HEK293T (cell line): ENCODE results near the gene ARFIP1.

ENCODE experiments used
- CTBP1 ChIP-seq: fragments of 450-650 bp; IDR thresholded peaks from 2 replicates; pipeline ENCODE4 v1.6.1; 2016; ENCODE audit warnings: borderline replicate concordance
- FOXM1 ChIP-seq: fragments of 450-650 bp; IDR thresholded peaks from 2 replicates; pipeline ENCODE4 v1.6.1; 2017; ENCODE audit warnings: mild to moderate bottlenecking, borderline replicate concordance
- L3MBTL2 ChIP-seq: fragments of 450-650 bp; conservative IDR thresholded peaks from 2 replicates; pipeline ENCODE4 v1.6.1; 2016; ENCODE audit warnings: mild to moderate bottlenecking
- LEF1 ChIP-seq: fragments of 450-650 bp; IDR thresholded peaks from 2 replicates; pipeline ENCODE4 v1.6.1; 2017; ENCODE audit warnings: mild to moderate bottlenecking, borderline replicate concordance
- NFRKB ChIP-seq: fragments of 450-650 bp; IDR thresholded peaks from 2 replicates; pipeline ENCODE4 v1.6.1; 2016; ENCODE audit warnings: mild to moderate bottlenecking, moderate library complexity
- SP1 ChIP-seq: fragments of 450-650 bp; IDR thresholded peaks from 2 replicates; pipeline ENCODE4 v1.6.1; 2017
- SUZ12 ChIP-seq: fragments of 450-650 bp; IDR thresholded peaks from 2 replicates; pipeline ENCODE4 v1.6.1; 2016; ENCODE audit warnings: mild to moderate bottlenecking
- TARDBP ChIP-seq: fragments of 450-650 bp; IDR thresholded peaks from 2 replicates; pipeline ENCODE4 v1.6.1; 2016

- TF ChIP-seq SUZ12: no peak
- TF ChIP-seq FOXM1: no peak
- no peak for TF ChIP-seq TARDBP
- no peak for TF ChIP-seq LEF1
- no peak for TF ChIP-seq SP1
- TF ChIP-seq CTBP1: no peak
- TF ChIP-seq NFRKB: no peak
- TF ChIP-seq L3MBTL2: no peak
These were observed 130.8 kb downstream of the ARFIP1 start for GRCh38 chr4:152910521-152910920.
